Left colon (tissue), 2 donors: ENCODE measurements around the gene BCL6B. TPM values are rescaled to one million over a fixed set of nuclear protein-coding genes. Genes with fewer than 3 reads are reported as not detected.

Experiments
- ATAC-seq: fragments of 200-7000 bp; cut with Tn5 transposase; one replicate; pipeline ENCODE4 v1.9.1; 2020; ENCODE audit warnings: mild to moderate bottlenecking, moderate library complexity
- DNase-seq, 2 donors: peaks; one replicate each; pipeline ENCODE4 v3.0.0-alpha.2; 2020
- intact Hi-C, 2 donors: fragments of 100-400 bp; cut with DNase I in 1 of 2; cut with micrococcal nuclease in 1 of 2; formaldehyde crosslinking; loops; one replicate each; pipeline versions ENCODE4 v1.11.2 to v1.14.0; 2022; cut with DNase I, micrococcal nuclease
- total RNA-seq, 2 donors: library from RNA; stranded (reverse); fragmentation: NEBNext Ultra II Directional; extraction: Animal tissue kit (Norgen Biotek cat#: 25700); gene quantifications; one replicate each; pipeline ENCODE4 v1.2.1, GENCODE V29; 2021
- donor health status: DM: no; HTN: no; CAD: no.
- donor health status: DM: yes; HTN: yes; CAD: no.

The BCL6B gene
- total RNA-seq, 2 donors from 2014 or later = 2.0 to 2.6 TPM

GRCh38 chr17:7021993-7022778, 664 bp upstream of the BCL6B start:
- intact Hi-C loops = no loop called here
- DNase-seq = peak in 1 of 2 donors; percentile 83
- peak; percentile 65 for ATAC-seq

- ATAC-seq (peak; percentile 81), DNase-seq (peak; percentile 94 to 96)
- intact Hi-C loops = no loop called here
Measured at GRCh38 chr17:7023576-7024401, 939 bp downstream of the BCL6B start.

- no peak for DNase-seq
- intact Hi-C loops = no loop called here
- ATAC-seq = no peak
Measured at GRCh38 chr17:7024402-7024785, 1.5 kb downstream of the BCL6B start.

- no peak for ATAC-seq
- intact Hi-C loops = no loop called here
Measured at GRCh38 chr17:7025245-7025644, 2.4 kb downstream of the BCL6B start.

GRCh38 chr17:7026471-7027115, 3.7 kb downstream of the BCL6B start:
- ATAC-seq = no peak
- DNase-seq = no peak

More at GRCh38 chr17:7025245-7025644, 2.4 kb downstream of the BCL6B start:
- DNase-seq = no peak

GRCh38 chr17:7027335-7027734, 4.5 kb downstream of the BCL6B start:
- intact Hi-C loops = no loop called here
- ATAC-seq = no peak

More at GRCh38 chr17:7026471-7027115, 3.7 kb downstream of the BCL6B start:
- intact Hi-C loops = no loop called here

GRCh38 chr17:7029096-7029495, 6.2 kb downstream of the BCL6B start:
- ATAC-seq = no peak
- intact Hi-C loops = no loop called here
- no peak for DNase-seq

More at GRCh38 chr17:7027335-7027734, 4.5 kb downstream of the BCL6B start:
- no peak for DNase-seq

GRCh38 chr17:7029659-7030058, 6.8 kb downstream of the BCL6B start:
- intact Hi-C loops = no loop called here
- ATAC-seq (no peak), DNase-seq (no peak)

- peak; percentile 1 for ATAC-seq
- no peak for DNase-seq
- intact Hi-C loops = no loop called here
Measured at GRCh38 chr17:7034955-7035590, 12.2 kb downstream of the BCL6B start.

- DNase-seq = peak; percentile 99
- peak; percentile 93 for ATAC-seq
- intact Hi-C loops = no loop called here
Measured at GRCh38 chr17:7035591-7036368, 12.9 kb downstream of the BCL6B start, which contains the start of gene SLC16A13. Gene SLC16A13, plus strand, starts transcription at chr17:7036015. Its CDS starts 368 bp downstream, at chr17:7036383.

GRCh38 chr17:7038025-7038862, 15.4 kb downstream of the BCL6B start:
- no peak for ATAC-seq
- intact Hi-C loops = no loop called here
- DNase-seq = no peak

GRCh38 chr17:7039832-7040231, 17.0 kb downstream of the BCL6B start:
- intact Hi-C loops = no loop called here
- ATAC-seq = no peak
- no peak for DNase-seq

GRCh38 chr17:7041607-7042500, 19.0 kb downstream of the BCL6B start:
- no peak for ATAC-seq
- DNase-seq = no peak
- intact Hi-C loops = no loop called here

GRCh38 chr17:7042501-7043181, 19.8 kb downstream of the BCL6B start:
- DNase-seq (peak in 1 of 2 donors; percentile 37), ATAC-seq (no peak)
- intact Hi-C loops = no loop called here

- ATAC-seq (peak; percentile 22), DNase-seq (no peak)
- intact Hi-C loops = no loop called here
Measured at GRCh38 chr17:7043182-7043496, 20.3 kb downstream of the BCL6B start.
